Activated CD8-positive, alpha-beta T cell treated with anti-CD3 and anti-CD28 coated beads for 36 hours (primary cell): ENCODE measurements around the gene DNAJB8. TPM values are rescaled to one million over a fixed set of nuclear protein-coding genes. Genes with fewer than 3 reads are reported as not detected.

Experiments used
- ATAC-seq: fragments of 200-7000 bp; cut with Tn5 transposase; one replicate; pipeline ENCODE4 v1.10.0; 2021; ENCODE audit warnings: mild to moderate bottlenecking, moderate library complexity
- CTCF ChIA-PET: fragments of 350-600 bp; sonication (Branson Sonifier 250); formaldehyde crosslinking; loops from one replicate; lab custom pipeline; 2021; ENCODE audit warnings: antibody characterized with exemption; lab: Charles Lee
- POLR2A ChIA-PET: fragments of 350-600 bp; sonication (Branson Sonifier 250); formaldehyde crosslinking; loops from one replicate; lab custom pipeline; 2021; ENCODE audit warnings: antibody characterized with exemption; lab: Charles Lee
- DNase-seq: peaks from one replicate; pipeline ENCODE4 v3.0.0-alpha.2; 2020
- H3K27ac Mint-ChIP-seq: one replicate; pipeline ENCODE4 v1.8.0; 2021; ENCODE audit warnings: mild to moderate bottlenecking, mixed read lengths
- H3K27me3 Mint-ChIP-seq: one replicate; pipeline ENCODE4 v1.8.0; 2021; ENCODE audit warnings: mixed read lengths
- H3K36me3 Mint-ChIP-seq: one replicate; pipeline ENCODE4 v1.8.0; 2021; ENCODE audit warnings: low read depth, mixed read lengths
- H3K4me1 Mint-ChIP-seq: one replicate; pipeline ENCODE4 v1.8.0; 2021; ENCODE audit warnings: low read depth, mixed read lengths
- H3K4me3 Mint-ChIP-seq: one replicate; pipeline ENCODE4 v1.8.0; 2021; ENCODE audit warnings: mild to moderate bottlenecking, moderate library complexity, mixed read lengths
- H3K9me3 Mint-ChIP-seq: one replicate; pipeline ENCODE4 v1.8.0; 2021; ENCODE audit warnings: mixed read lengths
- CTCF ChIP-seq: fragments of 200-600 bp; IDR thresholded peaks from one replicate; pipeline ENCODE4 v1.8.0; 2022; ENCODE audit warnings: antibody characterized with exemption, mild to moderate bottlenecking
- intact Hi-C: fragments of 100-400 bp; cut with micrococcal nuclease; formaldehyde crosslinking; loops from one replicate; pipeline ENCODE4 v1.10.0; 2022
- total RNA-seq, 2 experiments: library from RNA; stranded (reverse); gene quantifications; one replicate each; pipeline ENCODE4 v1.2.3, GENCODE V29; 2021

DNAJB8 gene
- total RNA-seq, 2 experiments from 2014 or later, result not detected

- DNase-seq (no peak), ATAC-seq (no peak)
- Mint-ChIP-seq H3K27ac (no peak overlapping the region), H3K9me3 (no peaks in the 10 kb centered on the region), H3K4me1 (no peaks in the 10 kb centered on the region), H3K4me3 (no peak overlapping the region), H3K27me3 (peaks cover 9% of the 10 kb centered on the region), H3K36me3 (no peaks in the 10 kb centered on the region)
- intact Hi-C loops, result loop anchor here (2.0 kb wide), 1 partner anchor 76 kb away; no protein-coding TSS in a partner anchor
- no peak for TF ChIP-seq CTCF
- POLR2A ChIA-PET, result interaction anchor here (0.6 kb wide), 1 partner anchor 973 kb away, joined by 4 read pairs; no protein-coding TSS in a partner anchor
- CTCF ChIA-PET, result interaction anchor here (0.7 to 4.0 kb wide), 27 partner anchors 10 to 192 kb away, joined by 3 to 46 read pairs (median 5); partner anchors contain the start of gene GATA2
These were observed 41.4 kb downstream of the DNAJB8 start for GRCh38 chr3:128425142-128425845.

- Mint-ChIP-seq H3K36me3 (no peaks in the 10 kb centered on the region), H3K4me1 (no peaks in the 10 kb centered on the region), H3K9me3 (no peaks in the 10 kb centered on the region), H3K4me3 (no peak overlapping the region), H3K27me3 (peaks cover 5% of the 10 kb centered on the region), H3K27ac (no peak overlapping the region)
- ChIA-PET POLR2A (interaction anchor here (0.6 kb wide), 1 partner anchor 974 kb away, joined by 4 read pairs; no protein-coding TSS in a partner anchor), CTCF (interaction anchor here (1.0 to 4.0 kb wide), 7 partner anchors 24 to 193 kb away, joined by 3 to 46 read pairs (median 12); partner anchors contain the start of gene GATA2)
- ATAC-seq (no peak), DNase-seq (no peak)
- no peak for TF ChIP-seq CTCF
- intact Hi-C loops, result loop anchor here (2.0 to 5.0 kb wide), 2 partner anchors 76 to 178 kb away; no protein-coding TSS in a partner anchor
These were observed 42.1 kb downstream of the DNAJB8 start for GRCh38 chr3:128424508-128425069.

GRCh38 chr3:128423525-128424147 is 43.1 kb downstream of the DNAJB8 start:
- POLR2A ChIA-PET, result interaction anchor here (0.6 kb wide), 1 partner anchor 61 kb away, joined by 3 read pairs; no protein-coding TSS in a partner anchor
- intact Hi-C loops, result loop anchor here (2.0 to 5.0 kb wide), 2 partner anchors 77 to 179 kb away; no protein-coding TSS in a partner anchor
- no peak for TF ChIP-seq CTCF
- CTCF ChIA-PET, result interaction anchor here (0.7 to 1.5 kb wide), 3 partner anchors 11 to 39 kb away, joined by 3 to 4 read pairs (median 3); no protein-coding TSS in a partner anchor
- no peak overlapping the region for H3K27ac Mint-ChIP-seq
- no peak for DNase-seq
- H3K4me3 Mint-ChIP-seq, result no peak overlapping the region
- no peak for ATAC-seq
- H3K36me3 Mint-ChIP-seq, result no peaks in the 10 kb centered on the region
- H3K9me3 Mint-ChIP-seq, result no peaks in the 10 kb centered on the region
- peaks cover 5% of the 10 kb centered on the region for H3K27me3 Mint-ChIP-seq
- no peaks in the 10 kb centered on the region for H3K4me1 Mint-ChIP-seq

GRCh38 chr3:128422762-128423524 is 43.7 kb downstream of the DNAJB8 start:
- Mint-ChIP-seq H3K27me3 (peaks cover 2% of the 10 kb centered on the region), H3K9me3 (no peaks in the 10 kb centered on the region), H3K4me1 (no peaks in the 10 kb centered on the region), H3K36me3 (no peaks in the 10 kb centered on the region), H3K27ac (no peak overlapping the region), H3K4me3 (no peak overlapping the region)
- intact Hi-C loops, result loop anchor here (5.0 kb wide), 1 partner anchor 179 kb away; no protein-coding TSS in a partner anchor
- CTCF ChIA-PET, result interaction anchor here (0.7 to 1.4 kb wide), 2 partner anchors 12 to 15 kb away, joined by 3 to 4 read pairs; no protein-coding TSS in a partner anchor
- POLR2A ChIA-PET, result interaction anchor here (0.6 kb wide), 1 partner anchor 62 kb away, joined by 3 read pairs; no protein-coding TSS in a partner anchor
- ATAC-seq (no peak), DNase-seq (no peak)
- TF ChIP-seq CTCF, result no peak
